NCI-H2081 (cell line): ENCODE measurements around the gene HS1BP3.
A peak's percentile ranks its signal among the peaks of the same experiment; 100 is the strongest.

ENCODE experiments used
- DNase-seq, 2 experiments: peaks; one replicate each; lab custom pipeline; 2025; lab: John Stamatoyannopoulos, UW

HS1BP3 gene

GRCh38 chr2:20629581-20630171 lies 21.2 kb downstream of the HS1BP3 start:
- no peak for DNase-seq

- no peak for DNase-seq
Measured at GRCh38 chr2:20629181-20629580, 21.7 kb downstream of the HS1BP3 start.

- DNase-seq: no peak
Measured at GRCh38 chr2:20627712-20628380, 23.1 kb downstream of the HS1BP3 start.

DNA sequence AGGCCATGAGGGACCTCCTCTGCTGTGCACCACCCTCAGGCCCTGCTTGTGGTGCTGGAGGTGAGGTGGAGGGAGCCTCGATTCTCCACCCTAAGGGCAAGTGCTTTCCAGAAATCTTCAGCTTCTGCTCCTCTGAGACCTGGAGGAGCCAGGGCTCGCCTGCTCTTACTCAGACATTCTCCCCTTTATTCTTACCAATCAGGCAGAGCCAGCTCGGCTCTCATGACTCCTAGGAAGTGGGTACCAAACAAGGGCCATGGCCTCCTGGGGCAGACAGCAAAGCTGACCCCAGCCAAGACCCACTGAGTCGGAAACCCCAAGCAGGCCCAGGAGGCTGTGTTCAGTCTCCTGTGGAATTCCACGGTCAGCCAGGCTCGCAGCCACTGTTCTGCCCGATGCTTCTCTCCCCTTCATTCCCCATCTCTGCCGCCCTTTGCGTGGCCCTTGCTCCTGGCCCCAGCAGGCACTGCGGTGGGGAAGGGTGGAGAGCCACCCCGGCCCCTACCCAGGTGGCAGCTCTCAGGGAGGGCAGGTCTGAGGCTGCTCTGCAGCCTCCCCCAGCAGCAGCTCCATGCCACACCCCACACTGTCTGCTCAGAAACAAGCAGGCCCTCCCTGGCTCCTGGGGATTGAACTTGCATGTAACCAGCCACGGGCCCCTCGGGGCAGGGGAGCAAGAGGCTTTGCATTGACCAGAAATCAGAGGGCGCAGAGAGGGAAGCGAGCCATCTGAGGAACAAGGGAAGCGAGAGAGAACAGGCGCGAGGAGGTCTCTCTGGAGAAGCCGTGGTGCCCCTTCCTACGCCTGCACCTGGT lies 24.0 kb downstream of the HS1BP3 start:
- DNase-seq: no peak

DNA sequence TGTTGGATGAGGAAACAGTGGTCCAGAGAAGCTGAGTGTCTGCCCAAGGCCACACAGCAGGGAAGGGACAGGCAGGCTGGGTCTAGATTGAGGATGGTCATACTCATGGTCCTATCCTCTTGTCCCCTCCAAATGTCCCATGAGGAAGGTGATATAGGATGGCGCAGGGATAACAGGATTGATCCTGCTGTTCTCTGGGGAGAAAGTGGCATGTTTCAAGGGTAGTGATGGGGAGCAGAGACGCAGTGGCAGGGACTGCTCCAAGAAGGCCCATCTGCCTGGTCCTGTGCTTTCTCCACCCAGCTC lies 24.6 kb downstream of the HS1BP3 start:
- DNase-seq: no peak

GRCh38 chr2:20625491-20626391 lies 25.2 kb downstream of the HS1BP3 start:
- peak in 1 of 2 experiments; percentile 7 for DNase-seq

- no peak for DNase-seq
Measured at GRCh38 chr2:20624884-20625485, 25.9 kb downstream of the HS1BP3 start.

GRCh38 chr2:20624156-20624883 lies 26.6 kb downstream of the HS1BP3 start:
- no peak for DNase-seq

GRCh38 chr2:20623741-20624155 lies 27.1 kb downstream of the HS1BP3 start:
- no peak for DNase-seq

DNA sequence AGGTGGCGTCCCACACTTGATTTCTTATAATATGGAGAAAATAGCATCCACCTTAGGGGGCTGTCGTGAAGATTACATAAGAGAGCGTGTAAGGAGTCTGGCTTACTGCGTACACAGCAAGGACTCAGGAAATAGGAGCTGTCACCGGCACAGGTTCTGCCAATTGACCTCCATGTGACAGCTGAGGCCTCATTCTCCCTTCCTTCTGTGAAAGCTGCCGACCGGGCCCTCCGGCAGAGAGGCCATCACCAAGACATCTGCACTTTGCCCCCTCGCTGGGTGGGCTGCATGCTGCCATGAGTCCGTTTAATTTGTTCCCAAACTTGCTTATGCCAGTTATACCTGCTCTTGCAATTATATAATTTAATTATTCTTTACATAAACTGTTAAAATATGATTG lies 27.7 kb downstream of the HS1BP3 start:
- DNase-seq: no peak

- no peak for DNase-seq
Measured at GRCh38 chr2:20622731-20623130, 28.2 kb downstream of the HS1BP3 start.

DNA sequence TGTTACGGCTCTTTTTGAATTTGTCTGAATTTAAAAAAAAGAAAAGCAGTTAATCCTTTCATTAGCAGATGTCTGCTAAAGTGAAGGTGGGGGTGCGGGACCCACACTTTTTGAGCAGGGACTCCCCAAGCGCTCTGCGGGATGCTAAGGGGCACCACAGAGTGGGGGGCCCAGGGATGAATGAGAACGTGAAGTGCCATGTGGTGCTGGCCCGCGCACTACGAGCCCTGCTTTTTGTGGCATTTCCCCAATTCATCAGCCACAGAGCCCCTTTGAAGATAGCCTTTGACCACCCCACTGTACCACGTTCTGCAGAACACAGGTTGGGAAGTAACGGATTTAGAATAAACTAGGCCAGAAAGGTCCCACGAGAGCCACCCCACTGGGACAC lies 28.6 kb downstream of the HS1BP3 start:
- DNase-seq: no peak

DNA sequence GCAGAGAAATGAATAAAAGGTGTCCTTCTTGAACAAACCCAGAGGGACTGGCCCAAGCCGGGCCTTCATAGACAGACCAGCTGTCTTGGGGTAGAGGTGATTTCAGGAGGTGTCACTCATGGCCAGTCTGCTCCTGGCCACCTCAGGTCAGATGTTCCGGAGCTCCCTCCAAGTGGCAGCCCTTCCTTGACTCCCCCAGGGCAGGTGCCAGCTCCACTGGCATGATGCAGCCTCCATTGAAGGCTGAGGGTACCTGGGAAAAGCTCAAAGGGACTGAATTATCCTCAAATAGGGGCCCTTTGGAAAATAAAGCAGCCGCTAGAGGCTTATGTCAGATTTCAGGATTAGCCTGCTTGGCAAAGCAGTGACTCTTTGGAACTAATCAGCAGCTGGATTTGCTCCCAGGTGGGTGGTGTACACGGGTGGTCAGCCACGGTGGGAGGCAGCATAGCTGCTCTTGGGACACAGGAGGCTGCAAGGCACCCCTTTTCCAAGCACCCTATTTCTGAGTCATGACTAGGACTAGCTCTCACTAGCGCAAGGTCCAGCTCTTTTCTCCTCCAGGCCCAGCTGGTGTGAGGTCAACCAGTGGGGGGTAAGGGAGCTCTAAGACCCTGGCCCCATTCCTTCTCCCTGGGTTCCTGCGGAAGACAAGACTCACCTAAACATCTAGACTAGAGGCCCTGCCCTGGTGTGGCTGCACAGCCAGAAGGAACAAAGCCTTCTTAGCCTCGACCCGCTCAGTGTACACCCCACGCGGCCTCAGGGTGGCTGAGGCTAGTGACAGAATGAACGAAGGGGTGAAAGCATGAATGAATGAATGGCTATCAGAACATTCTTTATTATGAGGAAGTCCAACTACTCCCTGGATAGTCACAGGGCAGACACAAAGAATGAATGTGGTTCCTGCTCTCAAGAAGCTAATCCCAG lies 29.3 kb downstream of the HS1BP3 start:
- DNase-seq: no peak

DNA sequence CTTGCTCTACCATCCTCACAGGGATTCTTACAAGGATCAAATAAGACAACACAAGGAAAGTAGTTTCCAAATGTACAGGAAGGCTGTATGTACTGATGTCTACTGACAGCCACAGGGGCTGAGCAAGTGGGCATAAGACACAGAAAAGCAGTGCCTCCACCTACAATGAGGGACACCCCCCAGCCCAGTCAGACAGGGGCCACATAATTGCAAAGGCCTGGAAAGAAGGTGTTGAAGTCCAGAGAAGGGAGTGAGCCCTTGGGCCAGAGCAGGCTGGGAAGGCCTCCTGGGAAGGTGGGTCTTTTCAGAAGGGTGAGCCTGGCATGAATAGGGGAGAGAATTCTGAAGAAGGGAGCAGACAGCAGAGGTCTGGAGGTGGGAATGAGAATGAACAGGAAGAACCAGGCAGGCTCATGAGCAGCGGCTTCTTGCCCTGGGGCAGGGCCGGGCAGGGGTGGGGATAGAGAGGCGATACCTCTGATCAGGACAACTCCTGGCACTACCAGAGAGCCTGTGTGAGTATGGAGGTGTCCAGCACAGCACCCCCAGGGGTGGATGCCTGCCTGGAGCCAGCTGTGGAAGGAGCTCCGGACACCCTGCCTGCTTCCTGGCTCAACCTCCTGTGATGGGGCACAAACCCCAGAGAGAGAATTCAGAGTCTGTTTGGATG lies 30.1 kb downstream of the HS1BP3 start:
- no peak for DNase-seq

- no peak for DNase-seq
Measured at GRCh38 chr2:20620271-20620681, 30.6 kb downstream of the HS1BP3 start.

- DNase-seq: no peak
Measured at GRCh38 chr2:20619624-20620024, 31.3 kb downstream of the HS1BP3 start.

- no peak for DNase-seq
Measured at GRCh38 chr2:20618886-20619521, 31.9 kb downstream of the HS1BP3 start.

- no peak for DNase-seq
Measured at GRCh38 chr2:20618468-20618885, 32.4 kb downstream of the HS1BP3 start.

DNA sequence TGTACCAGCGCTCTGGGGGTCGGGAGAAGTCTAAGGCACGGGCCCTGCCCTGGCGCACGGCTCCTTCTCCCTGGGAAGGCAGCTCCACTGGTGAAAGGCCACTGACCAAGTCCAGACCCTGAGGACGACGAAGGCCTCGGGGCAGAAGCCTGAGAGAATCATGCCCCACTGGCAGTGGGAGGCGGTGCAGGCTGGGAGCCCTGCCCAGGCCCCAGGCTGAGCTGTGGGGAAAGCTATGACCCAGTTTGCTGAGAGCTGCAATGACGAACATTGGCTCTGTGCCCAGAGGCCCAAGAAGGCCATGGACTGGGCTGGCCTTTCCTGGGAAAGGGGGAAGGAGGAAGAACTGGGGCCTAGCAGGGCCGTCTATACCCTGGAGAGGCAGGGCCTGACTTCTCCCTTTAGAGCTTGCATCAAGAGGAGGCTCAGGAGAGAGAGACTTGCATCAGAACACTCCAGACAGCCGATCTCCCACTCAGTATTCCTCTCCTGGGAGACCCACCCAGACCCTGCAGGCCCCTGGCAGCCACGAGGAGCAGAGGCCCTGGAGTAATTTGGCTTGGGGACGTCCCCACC lies 32.9 kb downstream of the HS1BP3 start:
- DNase-seq: peak in 1 of 2 experiments; percentile 13
